Stimulated activated CD8-positive, alpha-beta memory T cell treated with anti-CD3 and anti-CD28 coated beads, Interleukin-4, amount 100 ng/mL, for 4 hours (primary cell): ENCODE data around the gene NME4.

Experiments
- DNase-seq, 2 donors: peaks; one replicate each; pipeline ENCODE4 v3.0.0-alpha.2; 2020; ENCODE audit warnings: low read depth in 2 of 2, low spot score in 1 of 2

NME4 gene

DNA sequence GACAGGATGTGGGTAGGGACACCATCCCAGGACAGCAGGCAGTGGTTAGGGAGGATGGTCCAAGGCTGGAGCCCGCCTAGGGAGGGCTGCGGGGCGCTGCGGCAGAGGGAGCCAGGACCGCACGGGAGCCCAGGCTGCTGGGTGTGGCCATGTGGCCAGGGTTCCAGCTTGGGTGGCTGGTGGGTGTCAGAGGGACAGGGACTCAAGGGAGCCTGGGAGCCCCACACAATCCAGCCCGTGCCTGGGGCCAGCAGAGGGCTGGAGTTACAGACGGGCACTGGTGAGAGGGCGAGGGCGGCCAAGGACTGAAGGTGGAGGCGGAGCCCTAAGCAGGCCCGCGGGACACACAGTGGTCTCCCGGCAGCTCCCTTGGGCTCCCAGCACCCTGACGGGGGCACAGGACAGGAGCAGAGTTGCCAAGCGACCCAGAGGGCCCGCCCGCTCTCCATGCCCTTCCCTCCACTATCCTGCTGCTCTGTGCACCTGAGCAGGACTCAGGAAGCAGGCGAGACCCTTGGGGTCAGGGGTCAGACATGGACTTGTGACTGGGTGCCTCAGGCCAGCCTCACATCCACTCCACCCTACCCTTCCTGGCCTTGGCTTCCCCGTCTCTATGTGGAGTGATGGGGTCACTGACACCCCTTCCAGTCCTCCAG lies 33.8 kb upstream of the NME4 start:
- DNase-seq, result no peak

DNA sequence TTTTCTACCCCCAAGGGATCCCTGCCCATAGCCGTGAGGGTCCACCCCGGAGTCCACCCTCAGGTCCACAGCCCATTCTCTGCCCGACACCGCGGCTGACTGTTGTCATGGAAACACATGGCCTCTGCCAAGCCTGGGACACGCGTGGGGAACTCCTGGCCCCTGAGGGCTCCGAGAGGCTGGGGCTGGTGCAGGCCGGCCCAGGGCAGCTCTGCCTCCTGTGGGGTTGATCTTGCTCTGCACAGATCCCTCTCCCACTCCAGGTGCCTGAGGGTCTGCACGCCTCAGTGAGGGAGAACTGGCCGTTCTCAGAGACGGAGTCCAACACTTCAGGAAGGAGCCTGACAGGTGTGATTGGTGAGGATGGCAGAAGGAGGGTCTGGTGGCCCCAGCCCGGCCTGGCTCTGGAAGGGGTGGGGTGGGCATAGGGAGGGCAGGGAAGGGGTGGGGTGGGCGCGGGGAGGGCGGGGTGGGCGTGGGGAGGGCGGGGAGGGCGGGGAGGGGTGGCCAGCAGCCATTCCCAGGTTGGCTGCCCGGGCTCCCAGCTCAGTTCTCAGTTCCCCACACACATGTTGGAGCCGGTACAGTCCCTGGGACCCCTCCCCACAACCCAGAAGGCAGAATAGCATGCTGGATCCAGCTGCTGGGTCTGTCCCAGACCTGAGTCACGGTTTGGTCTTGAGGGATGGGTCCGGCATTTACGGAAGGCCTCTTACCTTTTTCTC lies 33.1 kb upstream of the NME4 start:
- DNase-seq, result no peak

DNA sequence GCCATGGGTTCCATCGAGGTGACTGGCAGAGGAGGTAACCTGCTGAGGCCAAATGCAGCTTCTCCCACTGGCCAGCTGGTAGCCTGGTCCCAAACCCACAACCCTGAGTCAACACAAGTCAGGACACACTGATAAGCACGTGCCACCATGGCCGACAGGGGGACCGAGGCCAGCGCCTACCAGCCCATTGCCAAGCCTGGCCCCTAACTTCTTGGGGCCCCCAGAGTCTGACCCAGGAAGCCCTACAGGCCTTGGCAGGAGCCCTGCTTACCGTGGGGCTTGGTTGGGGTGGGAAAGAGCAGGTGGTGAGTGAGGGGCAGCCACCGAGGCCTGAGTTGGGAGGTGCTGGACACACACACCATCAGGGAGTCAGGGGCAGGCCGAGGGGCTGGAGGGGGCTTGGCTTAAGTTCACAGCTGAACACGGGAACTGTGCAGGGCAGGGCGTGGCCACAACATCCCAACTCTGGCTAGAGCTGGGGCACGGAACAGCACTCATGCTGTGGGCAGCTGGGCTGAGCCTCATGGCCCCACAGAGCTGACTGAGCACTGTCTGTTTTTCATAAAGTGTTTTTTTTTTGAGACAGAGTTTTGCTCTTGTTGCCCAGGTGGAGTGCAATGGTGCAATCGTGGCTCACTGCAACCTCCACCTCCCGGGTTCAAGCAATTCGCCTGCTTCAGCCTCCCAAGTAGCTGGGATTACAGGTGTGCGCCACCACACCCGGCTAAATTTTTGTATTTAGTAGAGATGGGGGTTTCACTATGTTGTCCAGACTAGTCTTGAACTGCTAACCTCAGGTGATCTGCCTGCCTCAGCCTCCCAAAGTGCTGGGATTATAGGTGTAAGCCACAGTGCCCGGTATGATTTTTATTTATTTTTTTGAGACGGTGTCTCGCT lies 32.2 kb upstream of the NME4 start:
- DNase-seq, result no peak

DNA sequence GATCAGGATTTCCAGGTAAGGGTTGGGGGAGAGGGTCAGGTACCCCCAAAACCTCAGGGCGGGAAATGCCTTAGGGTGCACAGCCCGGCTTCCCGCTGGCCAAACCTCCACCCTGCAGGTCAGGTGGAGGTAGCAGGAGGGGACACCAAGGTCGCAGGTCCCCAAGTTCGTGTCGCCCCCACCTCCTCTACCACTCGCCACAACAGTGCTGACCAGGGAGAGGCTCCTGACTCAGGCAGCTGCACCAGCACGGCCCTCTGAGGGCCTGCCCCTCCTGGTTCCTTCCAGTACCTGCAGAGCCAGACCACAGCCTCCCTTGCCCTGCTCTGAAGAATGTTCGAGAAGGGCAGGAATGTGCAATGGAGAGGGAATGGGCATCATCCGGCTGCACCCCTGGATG lies 30.5 kb upstream of the NME4 start:
- no peak for DNase-seq

DNA sequence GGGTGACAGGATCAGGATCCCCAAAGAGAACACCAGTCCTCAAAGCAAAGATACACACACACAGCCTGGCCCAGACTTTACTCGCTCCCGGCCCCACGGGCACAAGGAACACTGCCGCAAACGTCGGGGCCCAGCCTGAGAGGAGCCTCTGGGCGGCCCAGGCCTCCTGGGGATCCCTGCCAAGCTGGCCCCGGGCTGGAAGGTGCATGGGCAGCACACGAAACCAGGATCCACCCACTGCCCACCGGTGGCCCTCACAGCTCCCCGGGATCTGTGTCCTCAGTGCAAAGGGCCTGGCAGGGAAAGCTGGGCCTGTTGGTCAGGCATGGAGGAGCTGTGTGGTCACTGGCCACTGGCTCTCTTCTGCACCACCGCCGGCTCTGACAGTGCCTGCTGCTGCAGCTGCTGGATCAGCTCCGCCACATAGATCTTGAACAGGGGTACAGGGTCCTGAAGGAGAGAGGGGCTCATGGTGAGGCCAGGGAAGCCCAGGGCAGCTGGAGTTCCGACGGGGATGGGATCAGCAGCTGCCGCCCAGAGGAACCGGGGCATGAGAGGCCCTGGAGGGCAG lies 29.6 kb upstream of the NME4 start:
- DNase-seq, result no peak

DNA sequence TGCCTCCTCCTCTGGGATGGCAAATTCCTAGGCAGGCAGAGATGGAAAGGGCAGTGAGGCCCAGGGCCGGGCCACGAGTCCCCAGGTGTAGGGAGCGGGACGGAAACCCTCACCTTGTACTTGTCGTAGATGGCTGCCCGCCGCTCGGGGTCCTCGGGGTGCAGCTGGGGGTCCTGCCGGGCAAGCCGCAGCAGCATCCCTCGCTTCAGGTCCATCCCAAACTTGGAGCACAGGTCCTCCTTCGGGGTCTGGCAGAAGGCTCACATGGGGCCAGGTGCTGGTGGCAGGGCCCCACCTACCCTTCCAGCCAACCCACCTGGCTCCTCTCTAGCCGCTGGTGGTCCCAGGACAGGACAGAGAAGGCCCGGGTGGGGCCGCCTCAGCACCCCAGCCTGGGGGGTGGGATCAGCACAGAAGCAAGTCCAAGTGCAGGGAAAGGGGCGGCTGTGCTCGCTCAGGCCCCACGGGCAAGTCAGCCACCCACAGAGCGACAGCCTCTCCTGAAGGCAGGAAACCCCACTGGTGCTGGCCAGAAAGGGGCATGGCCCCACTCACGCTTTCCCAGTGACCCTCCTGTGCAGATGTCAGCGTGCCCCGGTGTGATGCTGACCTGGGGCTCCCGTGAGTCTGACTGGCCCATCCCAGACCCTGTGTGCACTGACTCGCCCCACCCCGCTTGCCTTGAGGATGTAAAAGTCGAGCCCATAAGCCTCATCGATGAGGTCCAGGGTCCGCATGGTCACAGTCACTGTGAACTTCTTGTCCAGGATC lies 28.4 kb upstream of the NME4 start:
- DNase-seq, result no peak

DNA sequence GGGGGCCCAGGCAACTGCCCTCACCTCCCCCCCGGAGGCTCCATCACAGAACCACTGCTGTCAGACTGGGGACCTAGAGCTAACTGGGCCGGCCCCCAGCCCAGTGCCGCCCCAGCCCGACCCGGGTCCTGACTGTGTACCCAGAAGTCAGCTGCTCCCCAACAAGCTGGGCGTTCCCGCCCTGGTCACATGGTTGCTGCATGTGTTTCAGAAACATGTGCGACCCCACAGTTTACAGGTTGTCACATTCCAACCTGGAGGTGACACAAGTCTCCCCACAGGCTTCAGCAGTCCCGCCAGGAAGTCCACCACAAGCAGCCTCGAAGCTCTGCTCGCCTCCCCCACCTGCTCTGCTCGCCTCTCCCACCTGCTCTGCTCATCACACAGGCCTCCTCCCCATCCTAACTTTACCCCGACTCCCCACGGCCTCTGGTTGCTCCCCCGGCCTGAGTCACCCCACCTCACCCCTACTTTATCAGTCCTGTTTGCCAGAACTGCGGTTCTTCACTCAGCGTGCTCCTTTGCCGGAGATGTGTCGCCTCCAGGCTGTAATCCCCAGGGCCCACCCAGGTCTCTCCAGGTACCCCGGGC lies 27.6 kb upstream of the NME4 start:
- DNase-seq, result no peak

DNA sequence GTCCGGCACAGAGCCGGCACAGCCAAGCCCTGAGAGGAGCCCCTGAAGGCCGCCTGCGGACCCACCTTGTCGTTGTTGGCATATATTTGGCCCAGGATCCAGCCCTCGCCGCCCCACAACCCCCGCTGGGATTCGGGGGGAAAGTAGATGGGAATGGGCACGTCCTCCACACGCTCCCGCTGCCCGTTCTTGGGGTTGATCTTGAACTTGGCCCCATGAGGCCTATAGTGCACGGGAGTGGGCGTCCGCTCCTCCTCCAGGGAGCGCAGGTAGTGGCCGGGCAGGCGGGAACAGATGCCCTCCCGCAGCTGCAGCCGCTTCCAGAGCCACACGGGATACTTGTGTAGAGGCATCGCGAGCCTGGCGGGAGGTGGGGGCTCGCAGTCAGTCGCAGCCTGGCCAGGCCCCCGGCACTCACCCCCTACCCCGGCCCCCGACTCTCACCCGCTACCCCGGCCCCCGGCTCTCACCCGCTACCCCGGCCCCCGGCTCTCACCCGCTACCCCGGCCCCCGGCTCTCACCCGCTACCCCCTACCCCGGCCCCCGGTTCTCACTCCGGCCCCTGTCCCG lies 27.0 kb upstream of the NME4 start:
- DNase-seq, result no peak

DNA sequence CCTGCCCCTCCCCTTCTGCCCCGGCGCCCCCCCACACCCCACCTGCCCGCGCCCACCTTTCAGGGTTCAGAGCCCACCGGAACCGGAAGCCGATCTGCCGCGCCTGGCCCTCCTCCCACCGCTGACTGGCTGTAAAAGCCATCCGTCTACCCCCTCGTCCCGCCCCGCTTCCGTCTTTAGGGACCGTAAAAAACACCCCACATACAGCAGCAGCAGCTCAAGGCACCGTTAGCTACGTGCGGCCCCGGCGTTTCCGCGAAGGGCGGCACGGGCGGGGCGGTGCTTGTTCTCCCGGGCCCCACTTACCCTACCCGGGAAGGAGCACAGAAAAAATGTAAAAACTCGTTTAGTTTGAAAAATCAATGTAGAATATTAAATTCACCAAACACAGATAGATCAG lies 26.6 kb upstream of the NME4 start, which contains the start of gene MRPL28:
Gene MRPL28, minus strand, starts transcription at position 96 of the 400 bp plus-strand sequence. CDS start 320 bp downstream, outside the sequence.
- peak; percentile 87 to 89 for DNase-seq

DNA sequence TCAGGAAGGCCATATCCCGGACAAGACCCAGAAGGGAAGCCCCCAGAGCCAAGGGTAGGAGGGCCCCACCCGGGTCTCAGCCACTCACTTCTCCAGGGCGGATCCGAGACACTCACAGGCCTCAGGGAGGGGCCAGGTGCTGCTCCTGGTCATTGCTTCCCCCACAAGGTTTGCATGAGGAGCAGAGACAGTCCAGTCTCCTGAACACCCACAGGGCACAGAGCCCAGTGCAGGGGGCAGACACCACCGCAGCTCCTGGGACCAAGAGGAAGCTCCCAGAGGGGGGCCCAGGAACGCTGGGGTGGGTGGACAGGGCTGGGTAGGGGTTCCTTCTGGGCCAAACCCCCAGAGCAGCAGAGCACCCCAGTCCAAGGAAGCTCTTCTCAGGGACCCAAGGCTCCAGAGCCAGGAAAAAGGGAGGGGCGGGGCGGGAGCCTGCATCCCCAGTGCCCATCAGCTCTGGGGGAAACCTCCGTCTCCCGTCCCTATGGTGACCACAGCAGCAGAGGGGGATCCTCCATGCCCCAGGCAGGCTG lies 26.0 kb upstream of the NME4 start:
- no peak for DNase-seq

DNA sequence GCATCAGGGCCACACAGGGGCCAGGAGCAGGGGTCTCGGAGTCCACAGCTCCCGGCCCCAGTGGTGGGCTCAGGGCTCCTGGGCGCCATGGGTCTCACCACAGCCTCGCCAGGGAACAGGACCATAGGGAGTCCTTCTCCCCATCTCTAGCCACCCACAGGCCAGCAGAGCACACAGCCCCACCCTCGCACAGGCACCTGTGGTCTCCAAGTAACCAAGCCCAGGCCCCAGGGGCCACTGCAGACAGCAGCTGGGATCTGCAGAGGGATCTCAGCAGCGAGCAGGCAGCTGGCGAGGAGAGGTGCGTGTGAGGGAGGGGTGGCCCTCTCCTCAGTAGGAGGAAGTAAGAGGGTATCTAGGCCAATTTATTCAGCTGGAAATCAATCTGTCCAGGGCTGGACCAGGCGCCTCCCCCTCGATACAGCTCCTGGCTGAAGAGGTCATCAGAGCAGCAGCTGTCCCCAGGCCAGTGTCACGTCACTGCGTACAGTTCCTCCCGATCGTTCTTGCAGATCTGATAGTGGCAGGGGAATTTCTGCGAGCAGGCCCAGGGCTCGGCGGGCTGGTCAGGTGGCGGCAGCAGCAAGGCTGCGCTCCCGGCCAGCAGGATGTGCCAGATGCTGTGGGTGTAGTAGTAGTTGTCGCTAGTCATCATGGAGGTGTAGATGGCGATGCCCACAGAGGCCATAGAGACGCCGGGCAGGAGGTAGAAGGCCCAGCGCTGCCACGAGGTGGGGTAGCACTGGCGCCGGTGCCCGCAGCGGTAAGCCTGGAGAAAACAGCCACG lies 25.3 kb upstream of the NME4 start:
- DNase-seq, result no peak

DNA sequence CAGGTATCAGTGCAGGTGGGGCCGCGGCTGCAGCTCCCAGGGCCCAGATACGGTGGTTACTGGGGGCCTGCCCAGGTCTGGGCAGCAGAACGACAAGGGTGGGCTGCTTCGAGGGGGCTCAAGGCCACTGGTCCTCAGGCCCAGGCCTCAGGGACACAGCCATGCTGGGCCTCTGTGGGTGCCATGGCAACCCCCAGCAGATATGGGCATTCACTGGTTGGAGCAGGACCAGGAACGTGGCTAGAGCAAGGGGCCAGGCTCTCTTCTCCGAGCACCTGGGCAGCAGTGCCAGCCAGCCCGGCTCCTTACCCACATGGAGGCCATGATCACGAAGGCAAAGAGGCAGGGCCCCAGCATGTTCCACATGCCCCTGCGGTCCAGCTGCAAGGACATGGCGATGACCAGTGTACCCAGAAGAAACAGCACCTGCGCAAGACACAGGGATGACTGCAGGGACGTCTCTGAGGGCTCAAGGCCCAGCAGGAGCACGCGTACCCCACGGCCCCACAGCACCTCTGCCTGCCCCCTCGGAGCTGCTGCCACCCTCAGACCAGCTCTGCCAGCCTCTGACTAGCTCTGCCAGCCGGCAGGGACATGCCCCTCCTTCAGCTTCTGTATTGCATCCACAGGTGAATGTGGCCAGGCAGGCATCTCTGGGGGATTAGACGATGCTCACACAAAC lies 24.6 kb upstream of the NME4 start:
- DNase-seq, result no peak

DNA sequence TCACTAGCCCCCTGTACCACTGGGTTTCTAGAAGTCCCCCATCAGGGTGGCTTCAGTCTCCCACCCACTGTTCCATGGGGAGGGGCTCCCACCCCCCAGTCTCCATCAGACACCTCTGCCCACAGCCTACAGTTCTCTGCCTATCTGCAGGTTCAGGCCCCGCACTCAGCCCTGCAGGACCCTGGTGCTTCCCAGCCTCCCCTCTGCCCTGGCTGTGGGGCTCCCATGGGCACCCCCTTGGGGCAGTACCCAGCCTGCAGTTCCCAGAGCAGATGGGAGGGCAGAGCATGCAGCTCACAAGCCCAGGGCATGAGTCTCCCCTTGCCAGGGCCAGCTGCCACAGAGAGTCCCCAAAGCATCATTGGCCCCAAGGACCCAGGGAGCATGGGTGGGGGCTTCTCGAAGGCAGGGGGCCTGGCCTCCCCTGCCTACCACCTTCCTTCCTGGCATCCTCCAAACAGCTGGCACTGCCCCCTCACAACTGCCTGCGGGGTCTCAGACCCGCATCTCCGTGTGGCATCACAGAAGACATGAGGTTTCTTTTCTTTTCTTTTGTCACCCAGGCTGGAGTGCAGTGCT lies 23.9 kb upstream of the NME4 start:
- DNase-seq, result no peak

DNA sequence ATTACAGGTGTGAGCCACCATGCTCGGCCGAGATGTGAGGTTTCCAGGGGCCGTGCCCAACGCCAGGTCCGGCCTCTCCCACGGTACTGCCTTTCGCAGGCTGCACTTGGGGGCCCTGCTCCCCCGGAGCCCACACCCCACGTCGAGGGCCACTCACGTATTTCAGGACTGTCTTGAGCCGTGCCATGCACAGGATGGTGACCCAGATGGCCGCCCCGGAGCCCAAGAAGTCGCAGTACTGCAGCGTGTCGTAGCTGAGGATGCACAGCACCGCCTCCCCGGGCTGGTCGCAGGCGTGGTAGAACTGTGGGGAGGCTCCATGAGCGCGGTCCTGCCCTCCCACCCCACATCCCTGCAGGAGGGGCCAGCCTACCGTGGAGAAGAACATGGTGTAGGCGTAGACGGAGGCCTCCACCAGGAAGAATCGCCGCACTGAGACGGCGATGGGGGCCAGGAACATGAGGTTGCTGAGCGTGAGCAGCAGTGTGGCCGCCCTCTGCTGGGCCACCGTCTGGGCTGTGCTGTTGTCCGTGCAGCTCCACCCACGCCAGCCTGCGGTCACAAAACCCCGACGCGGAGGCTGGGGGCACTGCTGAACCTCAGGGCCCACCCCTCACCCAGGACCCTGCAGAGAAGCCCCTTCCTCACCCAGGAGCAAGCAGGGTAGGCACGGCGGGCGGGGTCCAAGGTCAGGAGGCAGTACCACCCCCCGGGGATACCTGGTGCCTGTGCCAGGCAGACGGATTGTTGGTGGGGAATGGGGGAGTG lies 23.0 kb upstream of the NME4 start:
- no peak for DNase-seq

DNA sequence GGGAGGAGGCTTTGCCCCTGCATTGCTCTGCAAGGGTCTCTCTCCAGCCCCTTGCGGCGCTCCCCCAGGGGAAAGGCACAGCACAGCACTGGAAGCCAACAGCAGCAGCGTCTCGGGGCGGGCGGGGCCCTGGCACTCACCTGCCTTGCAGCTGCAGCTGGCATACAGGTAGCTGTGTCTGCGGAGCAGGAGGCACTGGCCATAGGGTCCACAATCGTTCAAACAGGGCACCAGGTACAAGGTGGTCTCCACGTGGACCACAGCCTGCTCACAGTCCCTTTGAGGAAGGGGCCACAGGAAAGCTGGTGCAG lies 22.4 kb upstream of the NME4 start:
- DNase-seq, result no peak

DNA sequence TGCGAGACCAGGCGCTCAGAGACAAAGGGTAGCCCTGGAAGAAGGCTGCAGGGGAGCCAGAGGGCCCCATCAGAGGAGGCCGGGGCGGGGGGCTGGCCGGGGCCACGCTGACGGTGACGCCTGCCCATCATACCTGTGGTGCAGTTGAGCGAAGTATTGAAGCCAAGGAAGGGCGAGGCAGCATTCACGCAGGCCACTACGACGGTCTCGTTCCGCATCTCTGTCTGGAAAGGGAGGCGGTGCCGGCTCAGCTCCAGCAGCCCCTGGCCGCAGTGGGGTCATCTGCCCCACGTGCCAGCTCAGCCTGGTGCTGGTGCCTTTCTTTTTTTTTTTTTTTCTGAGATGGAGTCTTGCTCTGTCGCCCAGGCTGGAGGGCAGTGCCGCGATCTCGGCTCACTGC lies 21.8 kb upstream of the NME4 start:
- no peak for DNase-seq
